Activated naive CD4-positive, alpha-beta T cell treated with anti-CD3 and anti-CD28 coated beads, Interleukin-2, amount 10 ng/mL, durations not matched to agents 7 days and 5 days (primary cell): ENCODE measurements around the gene RIOK3.
"Not testable (repeated sequence)": the region's sequence is repeated elsewhere in the genome, so short reads cannot be mapped to it uniquely, and the experiment has no call there.

Source experiments
- CTCF ChIA-PET: fragments of 350-600 bp; sonication (Branson Sonifier 250); formaldehyde crosslinking; loops from one replicate; lab custom pipeline; 2021; ENCODE audit warnings: antibody characterized with exemption; lab: Charles Lee
- DNase-seq: peaks from one replicate; pipeline ENCODE4 v3.0.0-alpha.2; 2020
- H3K27ac Mint-ChIP-seq: one replicate; pipeline ENCODE4 v1.8.0; 2021; ENCODE audit warnings: mild to moderate bottlenecking, moderate library complexity, mixed read lengths
- H3K27me3 Mint-ChIP-seq: one replicate; pipeline ENCODE4 v1.8.0; 2021; ENCODE audit warnings: mild to moderate bottlenecking, mixed read lengths
- H3K36me3 Mint-ChIP-seq: one replicate; pipeline ENCODE4 v1.8.0; 2021; ENCODE audit warnings: mixed read lengths
- H3K4me1 Mint-ChIP-seq: one replicate; pipeline ENCODE4 v1.8.0; 2021; ENCODE audit warnings: mixed read lengths
- H3K4me3 Mint-ChIP-seq: one replicate; pipeline ENCODE4 v1.8.0; 2021; ENCODE audit warnings: mild to moderate bottlenecking, moderate library complexity, mixed read lengths
- H3K9me3 Mint-ChIP-seq: one replicate; pipeline ENCODE4 v1.8.0; 2021; ENCODE audit warnings: mixed read lengths

RIOK3 gene

DNA sequence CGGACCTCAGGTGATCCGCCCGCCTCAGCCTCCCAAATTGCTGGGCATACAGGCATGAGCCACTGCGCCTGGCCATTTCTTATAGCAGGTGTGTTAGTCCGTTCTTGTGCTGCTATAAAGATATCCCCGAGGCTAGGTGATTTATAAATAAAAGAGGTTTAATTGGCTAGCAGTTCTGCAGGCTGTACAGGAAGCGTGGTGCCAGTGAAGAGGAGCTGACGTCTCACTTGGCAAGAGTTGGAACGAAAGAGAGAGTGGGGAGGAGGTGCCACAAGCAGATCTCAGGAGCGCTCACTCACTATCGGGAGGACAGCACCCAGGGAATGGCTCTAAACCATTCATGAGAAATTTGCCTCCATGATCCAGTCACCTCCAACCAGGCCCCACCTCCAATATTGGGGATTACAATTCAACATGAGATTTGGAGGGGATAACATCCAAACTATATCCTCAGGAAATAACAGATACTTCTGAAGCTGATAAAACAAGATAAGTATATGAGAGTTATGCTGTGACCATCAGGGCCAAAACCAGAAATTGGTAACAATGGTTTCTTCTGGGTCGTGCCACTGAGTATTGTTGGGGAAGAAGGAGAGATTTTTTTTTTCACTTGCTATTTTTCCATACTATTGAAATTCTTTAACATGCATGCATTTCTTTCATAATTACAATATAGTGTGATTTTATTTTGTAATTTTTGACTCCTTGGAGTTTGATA is 42.8 kb downstream of the RIOK3 start:
- Mint-ChIP-seq H3K4me1 (peaks cover 34% of the 10 kb centered on the region), H3K27me3 (peaks cover 4% of the 10 kb centered on the region), H3K9me3 (peaks cover 4% of the 10 kb centered on the region), H3K4me3 (no peak overlapping the region), H3K36me3 (peaks cover 1% of the 10 kb centered on the region), H3K27ac (no peak overlapping the region)
- CTCF ChIA-PET = interaction anchor here (0.8 to 5.6 kb wide), 5 partner anchors 7 to 208 kb away, joined by 3 to 32 read pairs (median 3); no protein-coding TSS in a partner anchor
- no peak for DNase-seq

DNA sequence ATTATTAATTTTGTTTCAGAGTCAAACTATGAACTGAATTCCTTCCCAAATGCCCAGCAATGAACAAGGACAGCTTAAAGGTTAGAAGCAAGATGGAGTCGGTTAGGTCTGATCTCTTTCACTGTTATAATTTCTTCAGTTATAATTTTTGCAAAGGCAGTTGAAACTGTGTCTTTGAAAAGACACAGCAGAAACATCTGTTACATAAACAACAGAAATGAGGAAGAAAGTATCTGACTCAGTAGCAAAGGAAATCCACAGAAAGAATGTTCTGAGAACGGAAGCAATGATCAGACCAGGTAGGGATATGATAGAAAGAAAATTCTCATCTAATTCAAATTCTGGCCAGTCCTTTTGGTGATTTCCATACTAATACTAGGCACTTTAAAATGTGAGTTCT is 45.0 kb downstream of the RIOK3 start:
- no peaks in the 10 kb centered on the region for H3K36me3 Mint-ChIP-seq
- peak overlapping the region; percentile 77 for H3K27ac Mint-ChIP-seq
- no peak overlapping the region for H3K4me3 Mint-ChIP-seq
- no peak for DNase-seq
- CTCF ChIA-PET = interaction anchor here (0.6 to 5.6 kb wide), 23 partner anchors 10 to 662 kb away, joined by 3 to 32 read pairs (median 4); no protein-coding TSS in a partner anchor
- H3K27me3 Mint-ChIP-seq = peaks cover 4% of the 10 kb centered on the region
- no peaks in the 10 kb centered on the region for H3K9me3 Mint-ChIP-seq
- H3K4me1 Mint-ChIP-seq = peaks cover 49% of the 10 kb centered on the region

DNA sequence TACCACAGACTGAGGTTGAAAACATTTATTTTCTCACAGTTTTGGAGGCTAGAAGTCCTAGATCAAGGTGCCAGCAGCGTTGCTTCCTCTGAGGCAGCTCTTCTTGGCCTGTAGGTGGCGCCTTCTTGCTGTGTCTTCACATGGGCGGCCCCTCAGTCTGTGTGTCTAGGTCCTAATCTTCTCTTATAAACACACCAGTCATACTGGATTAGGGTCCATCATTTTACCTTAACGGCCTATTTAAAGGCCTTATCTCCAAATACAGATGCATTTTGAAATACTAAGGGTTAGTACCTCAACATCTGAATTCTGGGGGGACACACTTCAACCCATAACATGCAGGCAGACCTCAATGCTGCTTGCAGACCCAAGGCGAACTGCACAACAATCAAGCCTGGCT is 45.8 kb downstream of the RIOK3 start:
- peak; percentile 83 for DNase-seq
- CTCF ChIA-PET = interaction anchor here (0.6 to 5.6 kb wide), 24 partner anchors 10 to 661 kb away, joined by 3 to 32 read pairs (median 4); no protein-coding TSS in a partner anchor
- Mint-ChIP-seq H3K9me3 (no peaks in the 10 kb centered on the region), H3K4me3 (no peak overlapping the region), H3K27ac (no peak overlapping the region), H3K27me3 (peaks cover 4% of the 10 kb centered on the region), H3K36me3 (peaks cover 2% of the 10 kb centered on the region), H3K4me1 (peaks cover 49% of the 10 kb centered on the region)

DNA sequence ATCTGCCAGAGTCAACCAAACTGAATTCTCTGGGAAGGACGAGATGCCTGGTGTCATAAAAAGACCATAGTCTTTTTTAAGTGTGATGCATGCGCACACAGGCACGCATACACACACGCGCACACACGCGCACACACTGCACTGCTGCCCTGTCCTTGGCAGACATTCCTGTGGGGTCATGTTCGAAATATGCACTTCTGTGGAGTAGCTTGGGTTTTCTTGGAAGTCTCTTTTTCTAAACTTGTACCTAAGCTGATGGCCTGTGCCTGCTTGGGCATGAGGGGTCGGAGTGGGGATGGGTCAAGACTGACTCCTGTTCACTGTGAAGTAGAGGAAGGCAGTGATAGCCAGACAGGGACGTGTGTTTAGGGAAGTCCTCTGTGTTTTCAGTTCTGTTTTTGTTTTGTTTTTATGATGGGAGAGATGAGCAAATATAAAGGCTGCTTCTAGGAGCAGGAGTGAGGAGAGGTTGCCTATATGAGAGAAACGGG is 46.2 kb downstream of the RIOK3 start:
- no peak for DNase-seq
- H3K4me1 Mint-ChIP-seq = peaks cover 52% of the 10 kb centered on the region
- H3K9me3 Mint-ChIP-seq = no peaks in the 10 kb centered on the region
- CTCF ChIA-PET = interaction anchor here (0.6 to 5.6 kb wide), 13 partner anchors 11 to 313 kb away, joined by 3 to 32 read pairs (median 5); no protein-coding TSS in a partner anchor
- peaks cover 5% of the 10 kb centered on the region for H3K36me3 Mint-ChIP-seq
- no peak overlapping the region for H3K4me3 Mint-ChIP-seq
- peaks cover 4% of the 10 kb centered on the region for H3K27me3 Mint-ChIP-seq
- no peak overlapping the region for H3K27ac Mint-ChIP-seq

DNA sequence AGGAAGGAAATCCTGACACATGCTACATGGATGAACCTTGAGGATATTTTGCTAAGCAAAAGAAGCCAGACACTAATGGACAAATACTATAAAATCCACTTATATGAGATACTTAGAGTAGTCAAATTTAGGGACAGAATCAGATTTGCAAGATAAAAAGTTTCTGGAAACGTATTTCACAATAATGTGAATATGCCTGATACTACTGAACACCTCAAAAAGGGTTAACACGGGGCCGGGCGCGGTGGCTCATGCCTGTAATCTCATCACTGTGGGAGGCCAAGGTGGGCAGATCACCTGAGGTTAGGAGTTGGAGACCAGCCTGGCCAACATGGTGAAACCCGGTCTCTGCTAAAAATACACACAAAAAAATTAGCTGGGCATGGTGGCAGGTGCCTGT is 48.5 kb downstream of the RIOK3 start:
- CTCF ChIA-PET = interaction anchor here (1.0 to 1.4 kb wide), 3 partner anchors 15 to 86 kb away, joined by 3 read pairs; no protein-coding TSS in a partner anchor
- no peak overlapping the region for H3K4me3 Mint-ChIP-seq

DNA sequence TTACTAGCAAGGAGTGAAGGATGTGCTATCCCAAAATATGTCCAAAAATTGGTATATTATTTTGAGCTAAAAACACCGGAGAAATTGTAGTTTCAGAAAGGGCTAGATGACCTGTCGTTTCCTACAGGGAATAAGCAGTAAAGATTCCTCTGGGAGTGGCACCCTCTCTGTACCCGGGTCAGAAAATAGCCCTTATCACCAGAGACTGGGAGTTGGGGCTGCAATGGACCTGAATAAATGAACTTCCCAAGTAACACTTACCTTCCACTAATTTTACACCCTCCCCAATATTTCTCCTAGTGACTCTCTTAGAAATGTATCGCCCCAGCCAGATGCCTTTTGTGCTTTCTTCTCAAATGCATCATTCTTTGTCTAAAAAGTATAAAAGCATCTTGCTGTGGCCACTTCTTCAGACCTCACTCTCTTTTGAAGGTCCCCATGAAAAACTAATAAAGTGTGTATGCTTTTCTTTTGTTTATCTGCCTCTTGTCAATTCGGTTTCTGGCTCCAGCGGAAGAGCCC is 49.5 kb downstream of the RIOK3 start:
- CTCF ChIA-PET = interaction anchor here (1.0 to 1.4 kb wide), 4 partner anchors 11 to 200 kb away, joined by 3 to 7 read pairs (median 4); no protein-coding TSS in a partner anchor
- Mint-ChIP-seq H3K4me1 (peaks cover 61% of the 10 kb centered on the region), H3K9me3 (no peaks in the 10 kb centered on the region)

More for the DNA sequence above, 48.5 kb downstream of the RIOK3 start:
- Mint-ChIP-seq H3K36me3 (peaks cover 13% of the 10 kb centered on the region), H3K4me1 (peaks cover 60% of the 10 kb centered on the region), H3K27ac (peak overlapping the region; percentile 11), H3K27me3 (no peaks in the 10 kb centered on the region), H3K9me3 (no peaks in the 10 kb centered on the region)
- no peak for DNase-seq

DNA sequence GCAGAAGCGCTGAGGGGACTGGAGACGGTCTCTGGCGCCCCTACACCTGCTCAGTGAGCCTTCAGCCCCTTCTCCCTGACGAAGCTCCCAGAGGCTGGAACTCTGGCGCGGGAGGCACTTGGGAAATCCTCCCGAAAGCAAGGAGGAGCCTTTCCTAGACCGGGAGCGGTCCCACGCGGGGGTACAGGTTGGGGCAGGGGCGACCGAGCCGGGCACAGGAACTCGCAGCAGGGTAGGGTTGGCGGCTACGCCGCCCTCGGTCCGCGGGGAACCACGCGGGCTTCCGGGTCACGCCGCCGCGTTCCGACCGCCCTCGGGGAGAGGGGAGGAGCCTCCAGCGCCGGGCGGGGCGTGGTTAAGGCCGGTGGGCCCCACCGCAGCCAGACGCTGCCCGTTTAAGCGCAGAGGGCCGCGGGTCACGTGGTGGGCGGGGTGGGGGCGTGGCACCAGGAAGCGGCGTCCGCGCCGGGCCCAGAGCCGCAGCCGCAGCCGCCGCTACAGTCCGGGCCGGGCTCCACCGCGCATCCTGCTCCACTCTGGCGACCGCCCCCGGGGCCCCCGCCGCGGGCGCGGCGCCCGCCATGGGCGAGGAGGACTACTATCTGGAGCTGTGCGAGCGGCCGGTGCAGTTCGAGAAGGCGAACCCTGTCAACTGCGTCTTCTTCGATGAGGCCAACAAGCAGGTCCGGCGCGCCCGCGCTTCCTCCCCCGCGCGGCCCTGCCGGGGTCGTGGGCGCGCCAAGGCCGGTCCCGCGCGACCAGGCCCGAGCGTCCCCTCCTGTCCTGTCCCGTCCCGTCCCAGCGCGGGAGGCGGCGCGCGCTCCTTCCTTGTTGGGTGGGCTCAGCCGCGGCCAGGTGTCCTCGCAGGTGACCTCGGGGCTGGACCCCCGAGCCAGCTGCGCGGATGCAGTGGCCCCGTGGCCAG is 50.2 kb downstream of the RIOK3 start, which contains the start of gene RMC1:
Gene RMC1 (plus strand): TSS at position 474 of the 925 bp plus-strand sequence. CDS start 108 bp downstream, at position 582.
- Mint-ChIP-seq H3K9me3 (no peaks in the 10 kb centered on the region), H3K27me3 (no peaks in the 10 kb centered on the region), H3K4me3 (peak within 1 kb of the TSS; percentile 86), H3K4me1 (peaks cover 60% of the 10 kb centered on the region), H3K27ac (peak within 1 kb of the TSS; percentile 94), H3K36me3 (peaks cover 27% of the 10 kb centered on the region)
- DNase-seq = peak; percentile 97
- CTCF ChIA-PET = interaction anchor here (1.0 to 3.4 kb wide), 4 partner anchors 12 to 200 kb away, joined by 4 to 16 read pairs (median 6); no protein-coding TSS in a partner anchor

More for the DNA sequence above, 49.5 kb downstream of the RIOK3 start:
- Mint-ChIP-seq H3K4me3 (peak overlapping the region; percentile 71), H3K27ac (peak overlapping the region; percentile 87), H3K27me3 (no peaks in the 10 kb centered on the region), H3K36me3 (peaks cover 20% of the 10 kb centered on the region)
- DNase-seq = no peak

DNA sequence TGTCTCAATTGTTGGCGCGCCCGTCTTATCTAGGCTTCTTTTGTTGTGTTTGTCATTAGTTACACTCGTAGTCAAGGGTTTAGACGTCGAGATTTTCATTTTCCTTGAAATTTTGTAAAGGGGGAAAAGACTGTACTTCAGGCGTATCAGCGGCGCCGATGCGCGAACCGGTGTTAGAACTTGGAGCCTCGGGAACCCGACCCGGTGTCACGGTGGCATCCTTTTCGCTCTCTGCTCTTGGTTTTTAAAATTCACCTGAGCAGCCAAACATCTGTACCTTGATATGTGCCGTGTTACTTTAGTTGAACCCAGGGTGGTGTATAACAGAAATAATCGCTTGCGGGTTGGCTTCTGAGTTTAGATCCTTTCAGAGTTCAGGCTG is 50.9 kb downstream of the RIOK3 start:
- peaks cover 58% of the 10 kb centered on the region for H3K4me1 Mint-ChIP-seq
- DNase-seq = no peak
- H3K36me3 Mint-ChIP-seq = peaks cover 33% of the 10 kb centered on the region
- CTCF ChIA-PET = interaction anchor here (3.4 kb wide), 1 partner anchor 12 kb away, joined by 16 read pairs; no protein-coding TSS in a partner anchor
- peak overlapping the region; percentile 94 for H3K27ac Mint-ChIP-seq
- no peaks in the 10 kb centered on the region for H3K27me3 Mint-ChIP-seq
- no peaks in the 10 kb centered on the region for H3K9me3 Mint-ChIP-seq
- peak overlapping the region; percentile 86 for H3K4me3 Mint-ChIP-seq

DNA sequence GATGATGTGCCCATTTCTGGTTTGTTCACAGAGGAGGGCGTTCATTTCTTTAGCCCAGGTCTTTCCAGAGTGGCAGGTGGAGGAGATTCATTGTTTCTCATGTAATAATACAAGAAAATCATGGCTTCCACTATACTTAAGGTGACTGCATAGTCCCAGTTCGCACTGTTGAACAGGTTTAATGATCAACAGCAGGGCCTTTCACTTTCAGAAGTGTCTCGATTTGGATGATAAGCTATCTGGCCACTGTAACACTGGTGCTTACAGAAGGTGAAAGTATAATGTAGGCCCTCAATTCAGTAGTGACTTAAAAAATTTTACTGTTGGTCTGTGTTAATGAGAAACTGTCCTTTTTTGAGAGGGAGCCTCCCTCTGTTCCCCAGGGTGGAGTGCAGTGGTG is 51.6 kb downstream of the RIOK3 start:
- Mint-ChIP-seq H3K27me3 (no peaks in the 10 kb centered on the region), H3K4me1 (peaks cover 52% of the 10 kb centered on the region), H3K4me3 (peak overlapping the region; percentile 86), H3K36me3 (peaks cover 36% of the 10 kb centered on the region), H3K27ac (peak overlapping the region; percentile 94), H3K9me3 (no peaks in the 10 kb centered on the region)
- peak; percentile 47 for DNase-seq
- CTCF ChIA-PET = interaction anchor here (1.2 to 3.4 kb wide), 4 partner anchors 11 to 32 kb away, joined by 3 to 16 read pairs (median 4); no protein-coding TSS in a partner anchor

DNA sequence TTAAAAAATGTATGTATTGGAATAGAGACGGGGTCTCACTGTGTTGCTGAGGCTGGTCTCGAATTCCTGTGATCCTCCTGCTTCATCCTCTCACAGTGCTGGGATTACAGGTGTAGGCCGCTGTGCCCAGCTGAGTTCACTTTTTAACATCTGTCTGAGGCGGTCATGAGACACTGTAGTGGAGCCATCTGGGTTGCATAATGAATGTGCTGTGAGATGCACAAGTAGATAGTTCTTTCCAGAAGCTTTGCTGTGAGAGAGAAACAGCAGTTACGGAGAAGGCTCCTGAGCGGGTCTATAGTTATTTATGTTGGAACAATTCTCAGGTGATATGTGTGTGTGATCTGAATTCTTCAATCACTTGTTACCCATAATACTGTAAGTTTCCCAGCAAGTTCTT is 53.3 kb downstream of the RIOK3 start:
- H3K27ac Mint-ChIP-seq = no peak overlapping the region
- H3K9me3 Mint-ChIP-seq = no peaks in the 10 kb centered on the region
- CTCF ChIA-PET = interaction anchor here (0.6 to 3.4 kb wide), 3 partner anchors 9 to 34 kb away, joined by 3 to 16 read pairs (median 6); no protein-coding TSS in a partner anchor
- H3K4me3 Mint-ChIP-seq = no peak overlapping the region
- no peak for DNase-seq
- H3K27me3 Mint-ChIP-seq = no peaks in the 10 kb centered on the region
- H3K36me3 Mint-ChIP-seq = peaks cover 50% of the 10 kb centered on the region
- peaks cover 59% of the 10 kb centered on the region for H3K4me1 Mint-ChIP-seq

DNA sequence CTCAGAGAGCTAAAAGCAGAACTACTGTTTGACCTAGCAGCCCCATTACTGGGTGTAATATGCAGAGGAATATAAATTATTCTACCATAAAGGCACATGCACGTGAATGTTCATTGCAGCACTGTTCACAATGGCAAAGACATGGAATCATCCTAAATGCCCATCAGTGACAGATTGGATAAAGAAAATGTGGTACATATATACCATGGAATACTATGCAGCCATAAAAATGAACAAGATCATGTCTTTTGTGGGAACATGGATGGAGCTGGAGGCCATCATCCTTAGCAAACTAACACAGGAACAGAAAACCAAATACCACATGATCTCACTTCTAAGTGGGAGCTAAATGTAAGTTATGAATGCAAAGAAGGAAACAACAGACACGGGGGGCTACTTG is 57.8 kb downstream of the RIOK3 start:
- not testable (repeated sequence) for H3K4me3 Mint-ChIP-seq, H3K27ac Mint-ChIP-seq, DNase-seq, H3K9me3 Mint-ChIP-seq, H3K27me3 Mint-ChIP-seq
- CTCF ChIA-PET = interaction anchor here (1.3 kb wide), 1 partner anchor 12 kb away, joined by 5 read pairs; no protein-coding TSS in a partner anchor
- peaks cover 55% of the 10 kb centered on the region for H3K4me1 Mint-ChIP-seq
- H3K36me3 Mint-ChIP-seq = peaks cover 66% of the 10 kb centered on the region

DNA sequence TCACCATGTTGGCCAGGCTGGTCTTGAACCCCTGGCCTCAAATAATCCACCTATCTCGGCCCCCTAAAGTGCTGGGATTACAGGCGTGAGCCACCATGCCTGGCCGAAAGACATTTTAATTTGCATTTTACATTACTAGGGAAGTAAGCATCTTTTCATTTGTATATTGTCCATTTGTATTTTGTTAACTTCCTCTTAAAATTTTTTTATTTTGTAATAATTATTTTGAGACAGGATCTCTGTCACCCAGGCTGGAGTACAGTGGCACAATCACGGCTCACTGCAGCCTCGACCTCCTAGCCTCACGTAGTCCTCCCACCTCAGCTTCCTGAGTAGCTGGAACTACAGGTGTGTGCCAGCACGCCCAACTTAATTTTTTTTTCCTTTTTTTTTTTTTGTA is 59.1 kb downstream of the RIOK3 start:
- CTCF ChIA-PET = interaction anchor here (1.1 to 1.6 kb wide), 2 partner anchors 14 to 191 kb away, joined by 3 to 4 read pairs; no protein-coding TSS in a partner anchor
- H3K27me3 Mint-ChIP-seq, H3K9me3 Mint-ChIP-seq, DNase-seq, H3K4me3 Mint-ChIP-seq: not testable (repeated sequence)
- peak overlapping the region; percentile 90 for H3K27ac Mint-ChIP-seq
- peaks cover 63% of the 10 kb centered on the region for H3K36me3 Mint-ChIP-seq
- peaks cover 51% of the 10 kb centered on the region for H3K4me1 Mint-ChIP-seq

DNA sequence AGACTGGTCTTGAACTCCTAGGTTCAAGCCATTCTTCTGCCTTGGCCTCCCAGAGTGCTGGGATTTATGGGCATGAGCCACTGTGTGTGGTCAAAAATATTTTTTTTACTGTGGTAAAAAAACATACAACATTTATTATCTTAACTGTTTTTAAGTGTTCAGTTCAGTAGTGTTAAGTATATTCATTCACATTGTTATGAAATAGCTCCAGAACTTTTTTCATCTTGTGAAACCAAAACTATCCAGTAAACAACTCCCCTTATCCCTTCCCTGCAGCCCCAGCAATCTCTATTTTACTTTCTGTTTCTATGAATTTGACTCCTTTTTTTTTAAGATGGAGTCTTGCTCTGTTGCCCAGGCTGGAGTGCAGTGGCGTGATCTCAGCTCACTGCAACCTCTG is 59.6 kb downstream of the RIOK3 start:
- Mint-ChIP-seq H3K36me3 (peaks cover 64% of the 10 kb centered on the region), H3K27ac (peak overlapping the region; percentile 90), H3K4me1 (peaks cover 48% of the 10 kb centered on the region), H3K27me3 (no peaks in the 10 kb centered on the region), H3K9me3 (no peaks in the 10 kb centered on the region), H3K4me3 (no peak overlapping the region)
- CTCF ChIA-PET = interaction anchor here (1.1 to 1.6 kb wide), 2 partner anchors 14 to 191 kb away, joined by 3 to 4 read pairs; no protein-coding TSS in a partner anchor
- DNase-seq = no peak
